Retinal pigment epithelial cell (primary cell): ENCODE results near the gene ZNF787.

Source experiments
- DNase-seq: peaks from one replicate; pipeline ENCODE4 v3.0.0-alpha.2; 2010; ENCODE audit warnings: low read depth
- H3K4me3 ChIP-seq: 2 replicates; pipeline ENCODE4 v1.5.1; 2011; ENCODE audit warnings: mild to moderate bottlenecking, low read length, control low read depth, moderate library complexity
- CTCF ChIP-seq: conservative IDR thresholded peaks from 2 replicates; pipeline ENCODE4 v1.5.1; 2011; ENCODE audit warnings: low read depth, low read length, control low read depth, inconsistent platforms

Gene ZNF787

GRCh38 chr19:56086671-56087430 is 34.2 kb downstream of the ZNF787 start:
- no peak for DNase-seq
- H3K4me3 ChIP-seq: no peak overlapping the region
- no peak for TF ChIP-seq CTCF

GRCh38 chr19:56085571-56086275 is 35.4 kb downstream of the ZNF787 start:
- TF ChIP-seq CTCF: no peak
- no peak overlapping the region for H3K4me3 ChIP-seq
- DNase-seq: no peak

- H3K4me3 ChIP-seq: no peak overlapping the region
- TF ChIP-seq CTCF: no peak
- DNase-seq: no peak
Observed at GRCh38 chr19:56084835-56085536, 36.1 kb downstream of the ZNF787 start.

- no peak overlapping the region for H3K4me3 ChIP-seq
- no peak for TF ChIP-seq CTCF
- DNase-seq: no peak
Observed at GRCh38 chr19:56083668-56084067, 37.4 kb downstream of the ZNF787 start.

GRCh38 chr19:56080669-56081401 is 40.3 kb downstream of the ZNF787 start:
- peak; percentile 66 for TF ChIP-seq CTCF
- H3K4me3 ChIP-seq: peak overlapping the region; percentile 35
- no peak for DNase-seq

GRCh38 chr19:56079609-56080008 is 41.5 kb downstream of the ZNF787 start:
- no peak for DNase-seq
- no peak for TF ChIP-seq CTCF
- no peak overlapping the region for H3K4me3 ChIP-seq
